ENCODE data around the gene DIP2C.

DNA sequence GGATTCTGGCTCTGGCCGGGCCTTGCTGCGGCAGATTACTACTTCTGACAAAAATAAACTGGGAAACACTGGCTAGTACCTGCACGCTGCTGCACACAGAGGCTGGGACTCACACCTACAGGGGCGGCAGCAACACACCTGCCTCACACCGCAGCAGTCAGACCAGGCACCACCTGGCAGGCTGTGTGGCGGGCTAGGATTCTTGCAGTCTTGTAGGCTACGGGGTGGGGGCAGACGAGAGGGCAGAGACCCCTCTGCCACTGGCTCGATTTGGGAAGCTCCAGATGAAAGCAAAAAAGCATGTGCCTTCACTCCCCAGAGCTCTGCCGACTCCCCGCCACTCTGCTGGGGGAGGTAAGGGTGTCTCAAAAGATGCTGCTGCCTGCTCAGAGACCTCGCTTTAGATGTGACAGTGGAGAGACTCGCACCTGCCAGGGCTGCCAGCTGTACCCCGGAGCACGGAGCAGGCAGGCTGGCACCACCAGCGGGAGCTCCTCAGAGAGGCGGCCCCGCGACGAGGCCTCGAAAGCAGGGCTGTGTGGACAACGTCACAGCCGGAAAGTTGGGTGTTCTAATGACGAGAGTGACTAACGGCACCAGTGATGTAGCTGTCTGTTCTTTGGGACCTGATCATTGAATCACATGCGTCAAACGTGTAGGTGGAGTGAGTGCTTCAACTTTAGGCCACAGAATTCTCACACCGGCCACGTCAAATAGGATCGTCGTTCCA is 303.7 kb downstream of the DIP2C start:
- TF ChIP-seq, protein P1, sequence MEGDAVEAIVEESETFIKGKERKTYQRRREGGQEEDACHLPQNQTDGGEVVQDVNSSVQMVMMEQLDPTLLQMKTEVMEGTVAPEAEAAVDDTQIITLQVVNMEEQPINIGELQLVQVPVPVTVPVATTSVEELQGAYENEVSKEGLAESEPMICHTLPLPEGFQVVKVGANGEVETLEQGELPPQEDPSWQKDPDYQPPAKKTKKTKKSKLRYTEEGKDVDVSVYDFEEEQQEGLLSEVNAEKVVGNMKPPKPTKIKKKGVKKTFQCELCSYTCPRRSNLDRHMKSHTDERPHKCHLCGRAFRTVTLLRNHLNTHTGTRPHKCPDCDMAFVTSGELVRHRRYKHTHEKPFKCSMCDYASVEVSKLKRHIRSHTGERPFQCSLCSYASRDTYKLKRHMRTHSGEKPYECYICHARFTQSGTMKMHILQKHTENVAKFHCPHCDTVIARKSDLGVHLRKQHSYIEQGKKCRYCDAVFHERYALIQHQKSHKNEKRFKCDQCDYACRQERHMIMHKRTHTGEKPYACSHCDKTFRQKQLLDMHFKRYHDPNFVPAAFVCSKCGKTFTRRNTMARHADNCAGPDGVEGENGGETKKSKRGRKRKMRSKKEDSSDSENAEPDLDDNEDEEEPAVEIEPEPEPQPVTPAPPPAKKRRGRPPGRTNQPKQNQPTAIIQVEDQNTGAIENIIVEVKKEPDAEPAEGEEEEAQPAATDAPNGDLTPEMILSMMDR (IDR thresholded peaks at IDR 0.05): no peak
- no peak for TF ChIP-seq POLR2AphosphoS5 (IDR thresholded peaks at IDR 0.05)
